HEK293 (cell line): Measurements from ENCODE around the gene CORT.

ENCODE experiments used
- CTCF ChIA-PET: fragments of 350-600 bp; formaldehyde crosslinking; extraction: SDS; loops from one replicate; lab custom pipeline; 2021; ENCODE audit warnings: antibody characterized with exemption; lab: Yijun Ruan, JAX
- POLR2A ChIA-PET: fragments of 300-600 bp; formaldehyde crosslinking; extraction: SDS; loops from one replicate; lab custom pipeline; 2020; ENCODE audit warnings: antibody characterized with exemption, inconsistent platforms; lab: Yijun Ruan, JAX
- H3K27ac ChIP-seq: fragments of 200-500 bp; sonication (Bioruptor generic); 2 replicates; pipeline ENCODE4 v1.5.1; 2014; ENCODE audit warnings: low read depth, low read length, control low read depth, inconsistent platforms; ENCODE audit errors: extremely low read depth
- H3K36me3 ChIP-seq, 2 experiments: fragments of 200-500 bp in 1 of 2; sonication (Bioruptor generic) in 1 of 2; 1 replicate in 1 of 2; 2 replicates in 1 of 2; pipeline ENCODE4 v1.5.1; 2014 to 2017; ENCODE audit warnings: inconsistent platforms in 2 of 2, low read length in 2 of 2; ENCODE audit not compliant: control insufficient read depth in 2 of 2, insufficient read depth in 1 of 2
- H3K4me1 ChIP-seq: fragments of 200-500 bp; sonication (Bioruptor generic); 2 replicates; pipeline ENCODE4 v1.5.1; 2014; ENCODE audit warnings: mild to moderate bottlenecking, low read length, inconsistent platforms; ENCODE audit not compliant: control insufficient read depth, insufficient read depth
- H3K4me3 ChIP-seq: 2 replicates; pipeline ENCODE4 v1.5.1; 2011; ENCODE audit warnings: low read depth, mild to moderate bottlenecking, control low read depth, low read length, moderate library complexity
- H3K9me3 ChIP-seq: fragments of 200-500 bp; sonication (Bioruptor generic); 2 replicates; pipeline ENCODE4 v1.5.1; 2014; ENCODE audit warnings: low read depth, low read length, inconsistent platforms; ENCODE audit not compliant: control insufficient read depth, insufficient read depth
- BCL6B ChIP-seq: fragments of 450-650 bp; formaldehyde crosslinking; IDR thresholded peaks from 2 replicates; pipeline ENCODE4 v1.5.1; 2017; ENCODE audit warnings: missing biosample characterization, missing genetic modification characterization
- CTCF ChIP-seq: fragments of 450-650 bp; formaldehyde crosslinking; IDR thresholded peaks from 2 replicates; pipeline ENCODE4 v1.5.1; 2016; ENCODE audit warnings: missing biosample characterization, missing genetic modification characterization
- EGR2 ChIP-seq: fragments of 450-650 bp; formaldehyde crosslinking; IDR thresholded peaks from 2 replicates; pipeline ENCODE4 v1.5.1; 2016; ENCODE audit warnings: low read depth, missing biosample characterization, missing genetic modification characterization
- GLIS1 ChIP-seq: fragments of 450-650 bp; formaldehyde crosslinking; IDR thresholded peaks from 2 replicates; pipeline ENCODE4 v1.5.1; 2016; ENCODE audit warnings: missing biosample characterization, missing genetic modification characterization
- HOXC10 ChIP-seq: sonication (generic); formaldehyde crosslinking; IDR thresholded peaks from 2 replicates; pipeline ENCODE4 v1.8.1; 2023; ENCODE audit warnings: mild to moderate bottlenecking, missing genetic modification reagents
- KLF10 ChIP-seq: fragments of 450-650 bp; IDR thresholded peaks from 2 replicates; pipeline ENCODE4 v1.5.1; 2018; ENCODE audit warnings: missing biosample characterization, mild to moderate bottlenecking, missing genetic modification characterization
- MYNN ChIP-seq: fragments of 450-650 bp; formaldehyde crosslinking; IDR thresholded peaks from 2 replicates; pipeline ENCODE4 v1.5.1; 2016; ENCODE audit warnings: missing biosample characterization, missing genetic modification characterization, borderline replicate concordance
- PRDM1 ChIP-seq: fragments of 450-650 bp; formaldehyde crosslinking; IDR thresholded peaks from 2 replicates; pipeline ENCODE4; 2016; ENCODE audit warnings: missing biosample characterization, missing genetic modification characterization
- SETDB1 ChIP-seq: IDR thresholded peaks from one replicate; pipeline ENCODE4 v1.6.1; 2017; ENCODE audit warnings: mild to moderate bottlenecking, low read length, moderate library complexity, mixed read lengths; ENCODE audit not compliant: insufficient read length
- ZBTB17 ChIP-seq: fragments of 450-650 bp; formaldehyde crosslinking; IDR thresholded peaks from 2 replicates; pipeline ENCODE4 v1.5.1; 2016; ENCODE audit warnings: missing biosample characterization, missing genetic modification characterization
- ZEB2 ChIP-seq: fragments of 450-650 bp; formaldehyde crosslinking; IDR thresholded peaks from 2 replicates; pipeline ENCODE4 v1.5.1; 2016; ENCODE audit warnings: missing biosample characterization, missing genetic modification characterization
- ZFHX2 ChIP-seq: fragments of 450-650 bp; formaldehyde crosslinking; conservative IDR thresholded peaks from 2 replicates; pipeline ENCODE4 v1.5.1; 2016; ENCODE audit warnings: missing biosample characterization, missing genetic modification characterization
- ZNF2 ChIP-seq: fragments of 450-650 bp; formaldehyde crosslinking; IDR thresholded peaks from 2 replicates; pipeline ENCODE4 v1.5.1; 2016; ENCODE audit warnings: missing biosample characterization, missing genetic modification characterization
- ZNF202 ChIP-seq: fragments of 450-650 bp; formaldehyde crosslinking; IDR thresholded peaks from 2 replicates; pipeline ENCODE4 v1.5.1; 2016; ENCODE audit warnings: missing biosample characterization, missing genetic modification characterization, borderline replicate concordance
- ZNF221 ChIP-seq: fragments of 450-650 bp; formaldehyde crosslinking; IDR thresholded peaks from 2 replicates; pipeline ENCODE4 v1.5.1; 2017; ENCODE audit warnings: missing biosample characterization, missing genetic modification characterization, borderline replicate concordance
- ZNF335 ChIP-seq: fragments of 450-650 bp; formaldehyde crosslinking; conservative IDR thresholded peaks from 2 replicates; pipeline ENCODE4 v1.5.1; 2016; ENCODE audit warnings: missing biosample characterization, missing genetic modification characterization
- ZNF366 ChIP-seq: fragments of 450-650 bp; formaldehyde crosslinking; conservative IDR thresholded peaks from 2 replicates; pipeline ENCODE4 v1.5.1; 2016; ENCODE audit warnings: missing biosample characterization, missing genetic modification characterization
- ZNF391 ChIP-seq: fragments of 450-650 bp; formaldehyde crosslinking; IDR thresholded peaks from 2 replicates; pipeline ENCODE4 v1.5.1; 2016; ENCODE audit warnings: low read depth, missing biosample characterization, missing genetic modification characterization, borderline replicate concordance
- ZNF544 ChIP-seq: fragments of 450-650 bp; formaldehyde crosslinking; IDR thresholded peaks from 2 replicates; pipeline ENCODE4 v1.5.0; 2017; ENCODE audit warnings: missing biosample characterization, missing genetic modification characterization
- ZNF560 ChIP-seq: fragments of 450-650 bp; formaldehyde crosslinking; IDR thresholded peaks from 2 replicates; pipeline ENCODE4 v1.5.1; 2017; ENCODE audit warnings: missing biosample characterization, missing genetic modification characterization, borderline replicate concordance
- ZNF654 ChIP-seq: fragments of 450-650 bp; formaldehyde crosslinking; IDR thresholded peaks from 2 replicates; pipeline ENCODE4 v1.5.1; 2016; ENCODE audit warnings: low read depth, missing biosample characterization, missing genetic modification characterization
- ZNF660 ChIP-seq: fragments of 450-650 bp; IDR thresholded peaks from 2 replicates; pipeline ENCODE4 v1.5.1; 2018; ENCODE audit warnings: missing biosample characterization, mild to moderate bottlenecking, missing genetic modification characterization
- ZNF701 ChIP-seq: fragments of 450-650 bp; formaldehyde crosslinking; IDR thresholded peaks from 2 replicates; pipeline ENCODE4 v1.5.1; 2016; ENCODE audit warnings: missing biosample characterization, missing genetic modification characterization

CORT gene

GRCh38 chr1:10490286-10490970 lies 40.6 kb downstream of the CORT start:
- no peak overlapping the region for H3K27ac ChIP-seq
- peaks cover 3% of the 10 kb centered on the region; the same call in 1 of the 2 replicates for H3K4me1 ChIP-seq
- POLR2A ChIA-PET, result no interaction called here

GRCh38 chr1:10494418-10494753 lies 44.6 kb downstream of the CORT start:
- H3K4me1 ChIP-seq, result peaks cover 1% of the 10 kb centered on the region; the same call in 1 of the 2 replicates
- CTCF ChIA-PET, result interaction anchor here (0.5 to 9.8 kb wide), 33 partner anchors 9 to 695 kb away, joined by 3 to 148 read pairs (median 4); partner anchors contain the start of genes CENPS and CORT
- TF ChIP-seq ZNF335, result peak; percentile 67
- TF ChIP-seq ZNF202 (tag by site-specific recombination), result no peak
- no peak for TF ChIP-seq ZNF366 (tag by site-specific recombination)
- no peak for TF ChIP-seq MYNN (tag by site-specific recombination)
- no peak for TF ChIP-seq ZNF560
- TF ChIP-seq HOXC10 (CRISPR knock-in tag), result 0 out of 2 replicates have a peak, but pooled peaks have one; percentile 4
- TF ChIP-seq, all 188 proteins: peak for 2
- H3K27ac ChIP-seq, result no peak overlapping the region
- no peaks in the 10 kb centered on the region for H3K9me3 ChIP-seq
- H3K4me3 ChIP-seq, result no peak overlapping the region
- POLR2A ChIA-PET, result interaction anchor here (1.0 to 1.3 kb wide), 2 partner anchors 64 to 96 kb away, joined by 3 to 10 read pairs; partner anchors contain the start of genes CENPS and PGD
- peaks cover 0 to 25% of the 10 kb centered on the region in 2 experiments; a peak in 1 of 3 replicates for H3K36me3 ChIP-seq

More at GRCh38 chr1:10490286-10490970, 40.6 kb downstream of the CORT start:
- TF ChIP-seq SETDB1 (no peak), GLIS1 (peak; percentile 45)
- CTCF ChIA-PET, result interaction anchor here (0.6 to 9.8 kb wide), 4 partner anchors 13 to 61 kb away, joined by 4 to 94 read pairs (median 4); partner anchors contain the start of gene CENPS
- Histone ChIP-seq H3K9me3 (no peaks in the 10 kb centered on the region), H3K36me3 (peaks cover 4 to 7% of the 10 kb centered on the region in 2 experiments; a peak in 2 of 3 replicates), H3K4me3 (no peak overlapping the region)

GRCh38 chr1:10494754-10495474 lies 45.1 kb downstream of the CORT start:
- Histone ChIP-seq H3K4me1 (no peaks in the 10 kb centered on the region; the same call in 1 of the 2 replicates), H3K9me3 (no peaks in the 10 kb centered on the region), H3K27ac (no peak overlapping the region), H3K36me3 (peaks cover 0 to 25% of the 10 kb centered on the region in 2 experiments; a peak in 1 of 3 replicates), H3K4me3 (no peak overlapping the region)
- ChIA-PET CTCF (interaction anchor here (0.6 to 9.8 kb wide), 33 partner anchors 9 to 696 kb away, joined by 3 to 148 read pairs (median 4); partner anchors contain the start of genes CENPS and CORT), POLR2A (interaction anchor here (0.6 to 1.0 kb wide), 3 partner anchors 40 to 96 kb away, joined by 3 read pairs; partner anchors contain the start of genes CENPS and PGD)
- TF ChIP-seq ZEB2 (tag by site-specific recombination) (0 out of 2 replicates have a peak, but pooled peaks have one; percentile 15), PRDM1 (peak; percentile 48; the same call in 1 of the 2 replicates), ZNF654 (tag by site-specific recombination) (peak; percentile 72), ZBTB17 (peak; percentile 35; the same call in 1 of the 2 replicates), KLF10 (no peak), CTCF (tag by site-specific recombination) (peak; percentile 83), BCL6B (tag by site-specific recombination) (peak; percentile 34; the same call in 1 of the 2 replicates), ZNF701 (tag by site-specific recombination) (no peak), ZNF391 (no peak), ZNF2 (tag by site-specific recombination) (peak; percentile 36; the same call in 1 of the 2 replicates), ZFHX2 (tag by site-specific recombination) (0 out of 2 replicates have a peak, but pooled peaks have one; percentile 29), EGR2 (tag by site-specific recombination) (0 out of 2 replicates have a peak, but pooled peaks have one; percentile 14), ZNF544 (tag by site-specific recombination) (no peak), ZNF660 (tag by site-specific recombination) (peak; percentile 79; the same call in 1 of the 2 replicates), ZNF221 (tag by site-specific recombination) (no peak)
- TF ChIP-seq, all 188 proteins: peak for 10
